HUES64 (cell line): ENCODE results near the gene NFASC.

Experiments used
- H3K27ac ChIP-seq: 2 replicates; pipeline ENCODE4 v1.7.0; 2013; ENCODE audit warnings: low read depth, low read length, inconsistent platforms
- H3K27me3 ChIP-seq: 2 replicates; pipeline ENCODE4 v1.6.1; 2013; ENCODE audit warnings: mild to moderate bottlenecking, low read length; ENCODE audit not compliant: insufficient read depth
- H3K36me3 ChIP-seq: 2 replicates; pipeline ENCODE4 v1.6.1; 2013; ENCODE audit warnings: mild to moderate bottlenecking, low read length; ENCODE audit not compliant: insufficient read depth
- H3K4me1 ChIP-seq: 2 replicates; pipeline ENCODE4 v1.6.1; 2013; ENCODE audit warnings: mild to moderate bottlenecking, low read length, moderate library complexity; ENCODE audit not compliant: insufficient read depth
- H3K4me3 ChIP-seq: 2 replicates; pipeline ENCODE4 v1.5.1; 2013; ENCODE audit warnings: mild to moderate bottlenecking, low read length, moderate library complexity
- H3K9ac ChIP-seq: 2 replicates; pipeline ENCODE4 v1.6.1; 2013; ENCODE audit warnings: mild to moderate bottlenecking, low read depth, low read length
- H3K9me3 ChIP-seq: 2 replicates; pipeline ENCODE4 v1.6.1; 2013; ENCODE audit warnings: low read depth, low read length; ENCODE audit not compliant: insufficient read depth
- WGBS: fragments of 150-250, 120-280 bp; methylation state at CpG from one replicate; pipeline ENCODE4 v1.1.7; 2013; ENCODE audit warnings: missing lambda C conversion rate; 5-methylcytosine and 5-hydroxymethylcytosine counted together

Gene NFASC

GRCh38 chr1:204929487-204930154 is 59.0 kb downstream of the NFASC start:
- H3K4me3 ChIP-seq = no peak overlapping the region
- no peak overlapping the region; the same call in 1 of the 2 replicates for H3K9ac ChIP-seq
- WGBS = 72% methylated on average over 5 of the region's 6 CpGs
- H3K9me3 ChIP-seq = no peaks in the 10 kb centered on the region
- H3K27ac ChIP-seq = no peak overlapping the region
- no peaks in the 10 kb centered on the region for H3K36me3 ChIP-seq
- H3K27me3 ChIP-seq = no peaks in the 10 kb centered on the region
- peaks cover 42% of the 10 kb centered on the region for H3K4me1 ChIP-seq

GRCh38 chr1:204930155-204930523 is 59.5 kb downstream of the NFASC start:
- no peaks in the 10 kb centered on the region for H3K27me3 ChIP-seq
- H3K36me3 ChIP-seq = no peaks in the 10 kb centered on the region
- no peak overlapping the region for H3K27ac ChIP-seq
- peaks cover 36% of the 10 kb centered on the region for H3K4me1 ChIP-seq
- H3K9ac ChIP-seq = no peak overlapping the region
- no peak overlapping the region for H3K4me3 ChIP-seq
- 87% methylated on average over 3 of the region's 3 CpGs for WGBS
- no peaks in the 10 kb centered on the region for H3K9me3 ChIP-seq

- no peak overlapping the region for H3K27ac ChIP-seq
- peaks cover 31% of the 10 kb centered on the region for H3K4me1 ChIP-seq
- no peaks in the 10 kb centered on the region for H3K27me3 ChIP-seq
- H3K9ac ChIP-seq = no peak overlapping the region
- 86% methylated on average over 1 of the region's 1 CpG for WGBS
- H3K36me3 ChIP-seq = no peaks in the 10 kb centered on the region
- no peaks in the 10 kb centered on the region for H3K9me3 ChIP-seq
- H3K4me3 ChIP-seq = no peak overlapping the region
Observed at GRCh38 chr1:204931313-204931712, 60.7 kb downstream of the NFASC start.

GRCh38 chr1:204931768-204932572 is 61.3 kb downstream of the NFASC start:
- no peaks in the 10 kb centered on the region for H3K9me3 ChIP-seq
- no peak overlapping the region for H3K4me3 ChIP-seq
- no peak overlapping the region for H3K27ac ChIP-seq
- no peaks in the 10 kb centered on the region for H3K36me3 ChIP-seq
- no peak overlapping the region for H3K9ac ChIP-seq
- no peaks in the 10 kb centered on the region for H3K27me3 ChIP-seq
- peaks cover 31% of the 10 kb centered on the region for H3K4me1 ChIP-seq
- WGBS = 90% methylated on average over 7 of the region's 7 CpGs

- H3K4me1 ChIP-seq = peaks cover 25% of the 10 kb centered on the region
- no peak overlapping the region for H3K27ac ChIP-seq
- H3K9me3 ChIP-seq = no peaks in the 10 kb centered on the region
- H3K36me3 ChIP-seq = no peaks in the 10 kb centered on the region
- 82% methylated on average over 7 of the region's 7 CpGs for WGBS
- H3K9ac ChIP-seq = no peak overlapping the region
- H3K4me3 ChIP-seq = no peak overlapping the region
- H3K27me3 ChIP-seq = no peaks in the 10 kb centered on the region
Observed at GRCh38 chr1:204932573-204932909, 61.9 kb downstream of the NFASC start.

GRCh38 chr1:204935155-204935554 is 64.5 kb downstream of the NFASC start:
- Histone ChIP-seq H3K4me1 (no peaks in the 10 kb centered on the region), H3K9ac (no peak overlapping the region), H3K4me3 (no peak overlapping the region), H3K9me3 (no peaks in the 10 kb centered on the region), H3K27me3 (no peaks in the 10 kb centered on the region), H3K36me3 (no peaks in the 10 kb centered on the region), H3K27ac (no peak overlapping the region)
- WGBS = 87% methylated on average over 3 of the region's 3 CpGs

GRCh38 chr1:204936765-204937164 is 66.1 kb downstream of the NFASC start:
- Histone ChIP-seq H3K27me3 (no peaks in the 10 kb centered on the region), H3K9ac (no peak overlapping the region), H3K27ac (no peak overlapping the region), H3K36me3 (no peaks in the 10 kb centered on the region), H3K4me1 (peaks cover 13% of the 10 kb centered on the region), H3K9me3 (no peaks in the 10 kb centered on the region), H3K4me3 (no peak overlapping the region)
- 52% methylated on average over 4 of the region's 4 CpGs for WGBS

- Histone ChIP-seq H3K9ac (no peak overlapping the region), H3K27ac (no peak overlapping the region), H3K36me3 (no peaks in the 10 kb centered on the region), H3K4me3 (no peak overlapping the region), H3K27me3 (no peaks in the 10 kb centered on the region), H3K4me1 (peaks cover 13% of the 10 kb centered on the region), H3K9me3 (no peaks in the 10 kb centered on the region)
- WGBS = 87% methylated on average over 11 of the region's 11 CpGs
Observed at GRCh38 chr1:204937901-204938300, 67.2 kb downstream of the NFASC start.

- Histone ChIP-seq H3K4me1 (peaks cover 13% of the 10 kb centered on the region), H3K27me3 (no peaks in the 10 kb centered on the region), H3K27ac (no peak overlapping the region), H3K36me3 (no peaks in the 10 kb centered on the region), H3K9ac (no peak overlapping the region), H3K4me3 (no peak overlapping the region), H3K9me3 (no peaks in the 10 kb centered on the region)
- WGBS = 92% methylated on average over 2 of the region's 2 CpGs
Observed at GRCh38 chr1:204940591-204940990, 69.9 kb downstream of the NFASC start.

GRCh38 chr1:204941421-204942338 is 71.0 kb downstream of the NFASC start:
- Histone ChIP-seq H3K4me1 (peaks cover 13% of the 10 kb centered on the region), H3K27ac (no peak overlapping the region), H3K27me3 (no peaks in the 10 kb centered on the region), H3K9me3 (no peaks in the 10 kb centered on the region), H3K4me3 (no peak overlapping the region), H3K36me3 (no peaks in the 10 kb centered on the region), H3K9ac (no peak overlapping the region)
- 43% methylated on average over 13 of the region's 15 CpGs for WGBS

- H3K4me1 ChIP-seq = peaks cover 13% of the 10 kb centered on the region
- no peak overlapping the region for H3K4me3 ChIP-seq
- H3K27me3 ChIP-seq = no peaks in the 10 kb centered on the region
- H3K27ac ChIP-seq = no peak overlapping the region
- no peaks in the 10 kb centered on the region for H3K36me3 ChIP-seq
- H3K9me3 ChIP-seq = no peaks in the 10 kb centered on the region
- no peak overlapping the region for H3K9ac ChIP-seq
- WGBS = 94% methylated on average over 6 of the region's 6 CpGs
Observed at GRCh38 chr1:204943495-204943894, 72.8 kb downstream of the NFASC start.
